ENCODE measurements around the gene HAUS7. TPM values are rescaled to one million over a fixed set of nuclear protein-coding genes. Genes with fewer than 3 reads are reported as not detected.

HAUS7 gene
- total and polyA plus RNA-seq, 2 of the 8 experiments (the other 6 are each of a cell fraction or from before 2014, with no cell fraction given), result 45.4 to 54.0 TPM

DNA sequence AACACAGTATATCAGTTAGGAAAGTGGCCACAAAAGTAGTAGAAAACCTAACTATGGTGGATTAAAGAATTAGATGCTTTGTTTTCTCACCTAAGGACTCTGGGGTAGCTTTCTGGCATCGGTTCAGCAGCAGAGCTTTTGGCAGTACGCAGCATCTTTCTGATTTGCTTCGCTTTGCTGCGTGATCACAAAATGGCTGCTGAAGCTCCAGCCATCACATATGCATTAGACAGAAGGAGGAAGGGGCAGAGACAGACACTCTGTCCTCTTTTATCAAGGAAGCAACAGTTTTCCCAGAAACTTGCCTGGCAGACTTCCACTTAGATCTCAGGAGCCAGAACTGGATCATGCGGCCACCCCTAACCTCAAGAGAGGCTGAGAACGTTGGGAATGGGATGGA, 39.6 kb downstream of the HAUS7 start (continued):
- TF ChIP-seq, protein P1, sequence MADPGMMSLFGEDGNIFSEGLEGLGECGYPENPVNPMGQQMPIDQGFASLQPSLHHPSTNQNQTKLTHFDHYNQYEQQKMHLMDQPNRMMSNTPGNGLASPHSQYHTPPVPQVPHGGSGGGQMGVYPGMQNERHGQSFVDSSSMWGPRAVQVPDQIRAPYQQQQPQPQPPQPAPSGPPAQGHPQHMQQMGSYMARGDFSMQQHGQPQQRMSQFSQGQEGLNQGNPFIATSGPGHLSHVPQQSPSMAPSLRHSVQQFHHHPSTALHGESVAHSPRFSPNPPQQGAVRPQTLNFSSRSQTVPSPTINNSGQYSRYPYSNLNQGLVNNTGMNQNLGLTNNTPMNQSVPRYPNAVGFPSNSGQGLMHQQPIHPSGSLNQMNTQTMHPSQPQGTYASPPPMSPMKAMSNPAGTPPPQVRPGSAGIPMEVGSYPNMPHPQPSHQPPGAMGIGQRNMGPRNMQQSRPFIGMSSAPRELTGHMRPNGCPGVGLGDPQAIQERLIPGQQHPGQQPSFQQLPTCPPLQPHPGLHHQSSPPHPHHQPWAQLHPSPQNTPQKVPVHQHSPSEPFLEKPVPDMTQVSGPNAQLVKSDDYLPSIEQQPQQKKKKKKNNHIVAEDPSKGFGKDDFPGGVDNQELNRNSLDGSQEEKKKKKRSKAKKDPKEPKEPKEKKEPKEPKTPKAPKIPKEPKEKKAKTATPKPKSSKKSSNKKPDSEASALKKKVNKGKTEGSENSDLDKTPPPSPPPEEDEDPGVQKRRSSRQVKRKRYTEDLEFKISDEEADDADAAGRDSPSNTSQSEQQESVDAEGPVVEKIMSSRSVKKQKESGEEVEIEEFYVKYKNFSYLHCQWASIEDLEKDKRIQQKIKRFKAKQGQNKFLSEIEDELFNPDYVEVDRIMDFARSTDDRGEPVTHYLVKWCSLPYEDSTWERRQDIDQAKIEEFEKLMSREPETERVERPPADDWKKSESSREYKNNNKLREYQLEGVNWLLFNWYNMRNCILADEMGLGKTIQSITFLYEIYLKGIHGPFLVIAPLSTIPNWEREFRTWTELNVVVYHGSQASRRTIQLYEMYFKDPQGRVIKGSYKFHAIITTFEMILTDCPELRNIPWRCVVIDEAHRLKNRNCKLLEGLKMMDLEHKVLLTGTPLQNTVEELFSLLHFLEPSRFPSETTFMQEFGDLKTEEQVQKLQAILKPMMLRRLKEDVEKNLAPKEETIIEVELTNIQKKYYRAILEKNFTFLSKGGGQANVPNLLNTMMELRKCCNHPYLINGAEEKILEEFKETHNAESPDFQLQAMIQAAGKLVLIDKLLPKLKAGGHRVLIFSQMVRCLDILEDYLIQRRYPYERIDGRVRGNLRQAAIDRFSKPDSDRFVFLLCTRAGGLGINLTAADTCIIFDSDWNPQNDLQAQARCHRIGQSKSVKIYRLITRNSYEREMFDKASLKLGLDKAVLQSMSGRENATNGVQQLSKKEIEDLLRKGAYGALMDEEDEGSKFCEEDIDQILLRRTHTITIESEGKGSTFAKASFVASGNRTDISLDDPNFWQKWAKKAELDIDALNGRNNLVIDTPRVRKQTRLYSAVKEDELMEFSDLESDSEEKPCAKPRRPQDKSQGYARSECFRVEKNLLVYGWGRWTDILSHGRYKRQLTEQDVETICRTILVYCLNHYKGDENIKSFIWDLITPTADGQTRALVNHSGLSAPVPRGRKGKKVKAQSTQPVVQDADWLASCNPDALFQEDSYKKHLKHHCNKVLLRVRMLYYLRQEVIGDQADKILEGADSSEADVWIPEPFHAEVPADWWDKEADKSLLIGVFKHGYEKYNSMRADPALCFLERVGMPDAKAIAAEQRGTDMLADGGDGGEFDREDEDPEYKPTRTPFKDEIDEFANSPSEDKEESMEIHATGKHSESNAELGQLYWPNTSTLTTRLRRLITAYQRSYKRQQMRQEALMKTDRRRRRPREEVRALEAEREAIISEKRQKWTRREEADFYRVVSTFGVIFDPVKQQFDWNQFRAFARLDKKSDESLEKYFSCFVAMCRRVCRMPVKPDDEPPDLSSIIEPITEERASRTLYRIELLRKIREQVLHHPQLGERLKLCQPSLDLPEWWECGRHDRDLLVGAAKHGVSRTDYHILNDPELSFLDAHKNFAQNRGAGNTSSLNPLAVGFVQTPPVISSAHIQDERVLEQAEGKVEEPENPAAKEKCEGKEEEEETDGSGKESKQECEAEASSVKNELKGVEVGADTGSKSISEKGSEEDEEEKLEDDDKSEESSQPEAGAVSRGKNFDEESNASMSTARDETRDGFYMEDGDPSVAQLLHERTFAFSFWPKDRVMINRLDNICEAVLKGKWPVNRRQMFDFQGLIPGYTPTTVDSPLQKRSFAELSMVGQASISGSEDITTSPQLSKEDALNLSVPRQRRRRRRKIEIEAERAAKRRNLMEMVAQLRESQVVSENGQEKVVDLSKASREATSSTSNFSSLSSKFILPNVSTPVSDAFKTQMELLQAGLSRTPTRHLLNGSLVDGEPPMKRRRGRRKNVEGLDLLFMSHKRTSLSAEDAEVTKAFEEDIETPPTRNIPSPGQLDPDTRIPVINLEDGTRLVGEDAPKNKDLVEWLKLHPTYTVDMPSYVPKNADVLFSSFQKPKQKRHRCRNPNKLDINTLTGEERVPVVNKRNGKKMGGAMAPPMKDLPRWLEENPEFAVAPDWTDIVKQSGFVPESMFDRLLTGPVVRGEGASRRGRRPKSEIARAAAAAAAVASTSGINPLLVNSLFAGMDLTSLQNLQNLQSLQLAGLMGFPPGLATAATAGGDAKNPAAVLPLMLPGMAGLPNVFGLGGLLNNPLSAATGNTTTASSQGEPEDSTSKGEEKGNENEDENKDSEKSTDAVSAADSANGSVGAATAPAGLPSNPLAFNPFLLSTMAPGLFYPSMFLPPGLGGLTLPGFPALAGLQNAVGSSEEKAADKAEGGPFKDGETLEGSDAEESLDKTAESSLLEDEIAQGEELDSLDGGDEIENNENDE (IDR thresholded peaks at IDR 0.05; ENCODE audit: insufficient replicate concordance, low read length), result no peak
- TF ChIP-seq TAF1 (IDR thresholded peaks at IDR 0.05; ENCODE audit: low read depth, low read length), result no peak
- TF ChIP-seq SUZ12 (IDR thresholded peaks at IDR 0.05; ENCODE audit: low read length), result no peak
- no peak for TF ChIP-seq SIRT6 (IDR thresholded peaks at IDR 0.05; ENCODE audit: low read length)
- TF ChIP-seq BRCA1 (IDR thresholded peaks at IDR 0.05; ENCODE audit: low read depth, low read length), result no peak
- no peak for TF ChIP-seq EZH2 (IDR thresholded peaks at IDR 0.05; ENCODE audit: low read depth, low read length, severe bottlenecking)
- TF ChIP-seq POLR2AphosphoS5 (IDR thresholded peaks at IDR 0.05; ENCODE audit: low read depth, low read length), result no peak
- TF ChIP-seq, protein P2, sequence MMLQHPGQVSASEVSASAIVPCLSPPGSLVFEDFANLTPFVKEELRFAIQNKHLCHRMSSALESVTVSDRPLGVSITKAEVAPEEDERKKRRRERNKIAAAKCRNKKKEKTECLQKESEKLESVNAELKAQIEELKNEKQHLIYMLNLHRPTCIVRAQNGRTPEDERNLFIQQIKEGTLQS (IDR thresholded peaks at IDR 0.05; ENCODE audit: insufficient read depth, low read depth, low read length), result no peak
- no peak for TF ChIP-seq EGR1 (IDR thresholded peaks at IDR 0.05; ENCODE audit: borderline replicate concordance, low read depth, low read length)
- TF ChIP-seq, protein P3, sequence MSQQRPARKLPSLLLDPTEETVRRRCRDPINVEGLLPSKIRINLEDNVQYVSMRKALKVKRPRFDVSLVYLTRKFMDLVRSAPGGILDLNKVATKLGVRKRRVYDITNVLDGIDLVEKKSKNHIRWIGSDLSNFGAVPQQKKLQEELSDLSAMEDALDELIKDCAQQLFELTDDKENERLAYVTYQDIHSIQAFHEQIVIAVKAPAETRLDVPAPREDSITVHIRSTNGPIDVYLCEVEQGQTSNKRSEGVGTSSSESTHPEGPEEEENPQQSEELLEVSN (IDR thresholded peaks at IDR 0.05), result no peak
- no peak for TF ChIP-seq CHD1 (IDR thresholded peaks at IDR 0.05; ENCODE audit: low read depth, low read length)
- TF ChIP-seq TBP (IDR thresholded peaks at IDR 0.05; ENCODE audit: low read depth, low read length), result no peak
